COR-L47 (cell line): Measurements from ENCODE around the gene CYTH2.

Experiments
- DNase-seq: peaks from one replicate; lab custom pipeline; 2025; lab: John Stamatoyannopoulos, UW

The CYTH2 gene

GRCh38 chr19:48469289-48469881, at the start of gene CYTH2:
Gene CYTH2, plus strand, starts transcription at chr19:48469369. Its CDS starts 139 bp downstream, at chr19:48469508.
- peak; percentile 77 for DNase-seq

GRCh38 chr19:48421548-48421947, 47.6 kb upstream of the CYTH2 start:
- DNase-seq, result no peak

- DNase-seq, result no peak
Measured at GRCh38 chr19:48424694-48425219, 44.4 kb upstream of the CYTH2 start.

- DNase-seq, result no peak
Measured at GRCh38 chr19:48428670-48429069, 40.5 kb upstream of the CYTH2 start.

GRCh38 chr19:48433337-48433736, 35.8 kb upstream of the CYTH2 start:
- DNase-seq, result no peak

GRCh38 chr19:48436586-48436985, 32.6 kb upstream of the CYTH2 start:
- DNase-seq, result no peak

GRCh38 chr19:48441360-48442050, 27.7 kb upstream of the CYTH2 start:
- DNase-seq, result no peak

- no peak for DNase-seq
Measured at GRCh38 chr19:48442116-48443035, 26.8 kb upstream of the CYTH2 start.

GRCh38 chr19:48443256-48443655, 25.9 kb upstream of the CYTH2 start:
- DNase-seq, result no peak

- DNase-seq, result no peak
Measured at GRCh38 chr19:48443731-48444128, 25.4 kb upstream of the CYTH2 start.

- no peak for DNase-seq
Measured at GRCh38 chr19:48444129-48444935, 24.8 kb upstream of the CYTH2 start.

GRCh38 chr19:48444936-48445200, 24.3 kb upstream of the CYTH2 start:
- no peak for DNase-seq

GRCh38 chr19:48445256-48445605, 23.9 kb upstream of the CYTH2 start:
- peak; percentile 91 for DNase-seq

- DNase-seq, result peak; percentile 98
Measured at GRCh38 chr19:48445606-48446481, 23.3 kb upstream of the CYTH2 start, which contains the start of gene GRWD1. Gene GRWD1, plus strand, starts transcription at chr19:48445983. Its CDS starts 23 bp downstream, at chr19:48446006.

- no peak for DNase-seq
Measured at GRCh38 chr19:48446579-48446978, 22.6 kb upstream of the CYTH2 start.

GRCh38 chr19:48448563-48448962, 20.6 kb upstream of the CYTH2 start:
- DNase-seq, result no peak

- DNase-seq, result no peak
Measured at GRCh38 chr19:48450441-48450840, 18.7 kb upstream of the CYTH2 start.

- no peak for DNase-seq
Measured at GRCh38 chr19:48450863-48451262, 18.3 kb upstream of the CYTH2 start.

- no peak for DNase-seq
Measured at GRCh38 chr19:48451624-48452023, 17.5 kb upstream of the CYTH2 start.

- no peak for DNase-seq
Measured at GRCh38 chr19:48452289-48453190, 16.6 kb upstream of the CYTH2 start.
